Right lobe of liver (tissue), 4 donors: ENCODE measurements around the gene TMEM147.

Experiments
- CTCF ChIP-seq, 4 donors: fragments of 200-600 bp in 3 of 4; fragments of 450-650 bp in 1 of 4; IDR thresholded peaks; one replicate each; pipeline versions ENCODE4 v1.5.1 to v1.8.0; 2016 to 2022; ENCODE audit warnings: antibody characterized with exemption in 4 of 4, mild to moderate bottlenecking in 2 of 4
- POLR2A ChIP-seq: fragments of 450-650 bp; IDR thresholded peaks from one replicate; pipeline ENCODE4 v1.6.1; 2017; ENCODE audit warnings: antibody characterized with exemption, mild to moderate bottlenecking
- donor health status: DM: no; HTN: no; CAD: no.
- donor health status: DM: no; HTN: no; CAD: no.
- donor health status: DM: no; HTN: yes; CAD: no.

- TF ChIP-seq CTCF (IDR thresholded peaks at IDR 0.05) (no peak), POLR2A (no peak)
Observed at GRCh38 chr19:35528218-35529038, 17.0 kb upstream of the TMEM147 start, which contains the start of gene SBSN.
